OCI-LY3 (cell line): ENCODE data around the gene CAMK1.

ENCODE experiments used
- H2AFZ ChIP-seq: fragments of 200-600, 300-600 bp; shearing (Covaris generic); 2 replicates; pipeline ENCODE4 v1.6.0; 2014; ENCODE audit warnings: antibody characterized with exemption, low read depth, low read length
- H3K27ac ChIP-seq: fragments of 200-600, 300-600 bp; sonication (generic); 2 replicates; pipeline ENCODE4 v1.5.1; 2014; ENCODE audit warnings: mild to moderate bottlenecking, low read length, moderate library complexity, mixed read lengths
- H3K27me3 ChIP-seq: fragments of 200-600, 300-600 bp; sonication (generic); 2 replicates; pipeline ENCODE4 v1.6.1; 2014; ENCODE audit warnings: low read depth, low read length, mixed read lengths
- H3K36me3 ChIP-seq: fragments of 200-600, 300-600 bp; sonication (generic); replicated peaks from 2 replicates; pipeline ENCODE3; 2014; ENCODE audit warnings: low read depth, low read length, mixed read lengths
- H3K4me1 ChIP-seq: fragments of 300-600, 200-600 bp; sonication (generic); 2 replicates; pipeline ENCODE4 v1.6.1; 2014; ENCODE audit warnings: low read length, mixed read lengths
- H3K4me2 ChIP-seq: fragments of 200-600, 300-600 bp; sonication (generic); 2 replicates; pipeline ENCODE4 v1.6.1; 2014; ENCODE audit warnings: low read length, mixed read lengths
- H3K4me3 ChIP-seq: fragments of 300-600, 200-600 bp; sonication (generic); 2 replicates; pipeline ENCODE4 v1.5.1; 2014; ENCODE audit warnings: antibody characterized with exemption, mild to moderate bottlenecking, low read length, moderate library complexity
- H3K79me2 ChIP-seq: fragments of 300-600, 200-600 bp; shearing (Covaris generic); 2 replicates; pipeline ENCODE4 v1.6.1; 2014; ENCODE audit warnings: mild to moderate bottlenecking, low read length, mixed read lengths
- H3K9ac ChIP-seq: fragments of 300-600, 200-600 bp; shearing (Covaris generic); 2 replicates; pipeline ENCODE4 v1.6.0; 2014; ENCODE audit warnings: mild to moderate bottlenecking, low read length, moderate library complexity
- H3K9me3 ChIP-seq: fragments of 200-600, 300-600 bp; shearing (Covaris generic); 2 replicates; pipeline ENCODE4 v1.6.1; 2014; ENCODE audit warnings: low read length, mixed read lengths; ENCODE audit not compliant: insufficient read depth
- H4K20me1 ChIP-seq: fragments of 200-600, 300-600 bp; sonication (generic); 2 replicates; pipeline ENCODE4 v1.6.1; 2016; ENCODE audit warnings: low read length, mixed read lengths; ENCODE audit not compliant: insufficient read depth
- EZH2phosphoT487 ChIP-seq: fragments of 200-600 bp; shearing (Covaris generic); IDR thresholded peaks from 2 replicates; pipeline ENCODE4 v1.6.1; 2018; ENCODE audit warnings: antibody characterized with exemption, mixed run types, low read depth
- TF ChIP-seq, protein P1 (sequence below): fragments of 200-600, 300-600 bp; sonication (generic); IDR thresholded peaks from 2 replicates; pipeline ENCODE4 v1.5.1; 2014; ENCODE audit warnings: antibody characterized with exemption, low read length, low read depth

CAMK1 gene

DNA sequence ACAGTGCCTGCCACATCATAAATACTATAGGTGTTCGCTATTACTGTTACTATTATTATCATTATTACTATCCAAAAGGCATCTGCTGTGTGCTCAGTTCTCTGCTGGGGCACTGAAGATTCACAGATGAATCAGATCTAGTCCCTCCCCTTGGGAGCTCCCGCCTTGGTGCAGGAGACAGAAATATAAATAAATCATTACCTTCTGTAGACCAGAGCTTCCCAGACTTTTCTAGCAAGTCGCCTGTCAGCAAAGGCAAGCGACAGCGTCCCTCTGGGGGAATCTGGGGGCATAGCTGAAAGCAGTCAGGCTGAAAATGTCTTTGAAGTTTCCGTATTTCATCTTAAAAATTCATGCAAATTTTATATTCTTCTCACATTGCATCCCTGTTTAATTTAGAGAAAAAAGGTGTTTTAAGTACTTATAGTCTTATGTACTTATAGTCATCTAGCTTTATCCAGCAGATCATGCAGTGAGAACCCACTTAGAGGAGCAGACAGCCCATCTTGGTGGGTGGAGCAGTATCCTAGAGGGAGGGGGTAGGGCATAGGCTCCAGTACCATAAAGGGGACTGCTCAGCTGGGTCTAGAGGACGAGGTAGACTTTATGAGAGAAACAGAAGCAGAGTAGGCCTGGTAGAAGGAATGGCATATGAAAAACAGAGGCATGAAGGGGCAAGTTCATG is 48.6 kb downstream of the CAMK1 start:
- 0 out of 2 replicates have a peak, but pooled peaks cover 10% of the 10 kb centered on the region for H3K27me3 ChIP-seq
- peaks cover 6% of the 10 kb centered on the region; the same call in 1 of the 2 replicates for H3K4me1 ChIP-seq
- H4K20me1 ChIP-seq, result no peaks in the 10 kb centered on the region
- no peak overlapping the region for H3K4me3 ChIP-seq
- peak overlapping the region; percentile 46 for H2AFZ ChIP-seq
- no peak overlapping the region for H3K9ac ChIP-seq
- TF ChIP-seq EZH2phosphoT487, result no peak
- TF ChIP-seq, protein P1, sequence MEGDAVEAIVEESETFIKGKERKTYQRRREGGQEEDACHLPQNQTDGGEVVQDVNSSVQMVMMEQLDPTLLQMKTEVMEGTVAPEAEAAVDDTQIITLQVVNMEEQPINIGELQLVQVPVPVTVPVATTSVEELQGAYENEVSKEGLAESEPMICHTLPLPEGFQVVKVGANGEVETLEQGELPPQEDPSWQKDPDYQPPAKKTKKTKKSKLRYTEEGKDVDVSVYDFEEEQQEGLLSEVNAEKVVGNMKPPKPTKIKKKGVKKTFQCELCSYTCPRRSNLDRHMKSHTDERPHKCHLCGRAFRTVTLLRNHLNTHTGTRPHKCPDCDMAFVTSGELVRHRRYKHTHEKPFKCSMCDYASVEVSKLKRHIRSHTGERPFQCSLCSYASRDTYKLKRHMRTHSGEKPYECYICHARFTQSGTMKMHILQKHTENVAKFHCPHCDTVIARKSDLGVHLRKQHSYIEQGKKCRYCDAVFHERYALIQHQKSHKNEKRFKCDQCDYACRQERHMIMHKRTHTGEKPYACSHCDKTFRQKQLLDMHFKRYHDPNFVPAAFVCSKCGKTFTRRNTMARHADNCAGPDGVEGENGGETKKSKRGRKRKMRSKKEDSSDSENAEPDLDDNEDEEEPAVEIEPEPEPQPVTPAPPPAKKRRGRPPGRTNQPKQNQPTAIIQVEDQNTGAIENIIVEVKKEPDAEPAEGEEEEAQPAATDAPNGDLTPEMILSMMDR, result no peak
- H3K9me3 ChIP-seq, result no peaks in the 10 kb centered on the region
- H3K36me3 ChIP-seq, result no peaks in the 10 kb centered on the region
- peak overlapping the region; percentile 9; the same call in 1 of the 2 replicates for H3K4me2 ChIP-seq
- no peak overlapping the region for H3K27ac ChIP-seq
- no peaks in the 10 kb centered on the region for H3K79me2 ChIP-seq

GRCh38 chr3:9718118-9718517 is 51.6 kb downstream of the CAMK1 start:
- H3K4me2 ChIP-seq, result no peak overlapping the region
- TF ChIP-seq, protein P1, result no peak
- no peak for TF ChIP-seq EZH2phosphoT487
- no peaks in the 10 kb centered on the region for H3K9me3 ChIP-seq
- no peaks in the 10 kb centered on the region for H4K20me1 ChIP-seq
- H3K27me3 ChIP-seq, result 0 out of 2 replicates have a peak, but pooled peaks cover 10% of the 10 kb centered on the region
- H3K9ac ChIP-seq, result no peak overlapping the region
- no peak overlapping the region for H3K4me3 ChIP-seq
- H3K79me2 ChIP-seq, result no peaks in the 10 kb centered on the region
- H3K36me3 ChIP-seq, result no peaks in the 10 kb centered on the region
- H3K4me1 ChIP-seq, result peaks cover 6% of the 10 kb centered on the region; the same call in 1 of the 2 replicates
- no peak overlapping the region for H3K27ac ChIP-seq
- H2AFZ ChIP-seq, result no peak overlapping the region

DNA sequence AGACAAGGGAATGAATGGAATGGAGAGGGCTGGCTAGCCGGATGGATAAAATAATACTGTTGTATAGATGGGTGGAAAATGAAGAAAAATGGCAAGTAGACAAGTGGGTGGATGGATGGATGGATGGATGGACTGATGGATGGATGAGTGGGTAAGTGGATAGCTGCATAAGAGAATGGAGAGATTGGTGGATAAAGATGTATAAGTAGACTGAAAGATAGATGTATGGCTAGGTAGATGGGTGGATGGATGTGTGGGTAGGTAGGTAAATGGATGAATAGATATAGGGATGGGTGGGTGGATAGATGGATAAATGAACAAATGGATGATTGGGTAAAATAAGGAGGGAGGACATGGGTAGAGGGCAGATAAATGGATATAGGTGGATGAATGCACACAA is 52.2 kb downstream of the CAMK1 start:
- Histone ChIP-seq H3K36me3 (no peaks in the 10 kb centered on the region), H3K9me3 (no peaks in the 10 kb centered on the region), H3K4me3 (no peak overlapping the region), H3K79me2 (no peaks in the 10 kb centered on the region), H3K27me3 (0 out of 2 replicates have a peak, but pooled peaks cover 10% of the 10 kb centered on the region), H3K4me1 (peaks cover 6% of the 10 kb centered on the region; the same call in 1 of the 2 replicates), H3K4me2 (no peak overlapping the region), H2AFZ (no peak overlapping the region), H4K20me1 (no peaks in the 10 kb centered on the region), H3K27ac (no peak overlapping the region), H3K9ac (no peak overlapping the region)
- no peak for TF ChIP-seq EZH2phosphoT487
- TF ChIP-seq, protein P1, result no peak

- Histone ChIP-seq H3K36me3 (no peaks in the 10 kb centered on the region), H3K27me3 (0 out of 2 replicates have a peak, but pooled peaks cover 10% of the 10 kb centered on the region), H3K4me1 (peaks cover 6% of the 10 kb centered on the region; the same call in 1 of the 2 replicates), H3K9me3 (no peaks in the 10 kb centered on the region), H3K4me3 (no peak overlapping the region), H3K27ac (no peak overlapping the region), H2AFZ (no peak overlapping the region), H4K20me1 (no peaks in the 10 kb centered on the region), H3K79me2 (no peaks in the 10 kb centered on the region), H3K9ac (no peak overlapping the region), H3K4me2 (no peak overlapping the region)
- TF ChIP-seq, protein P1, result no peak
- TF ChIP-seq EZH2phosphoT487, result no peak
Observed at GRCh38 chr3:9716801-9717555, 52.8 kb downstream of the CAMK1 start.
